GM19025 (cell line): ENCODE results near the gene SPACA4.

Experiments used
- ATAC-seq: cut with Tn5 transposase; IDR thresholded peaks from one replicate; pipeline ENCODE4 v1.9.1; 2021; ENCODE audit warnings: mild to moderate bottlenecking, low read depth, moderate library complexity; ENCODE audit not compliant: unreplicated experiment

Gene SPACA4

GRCh38 chr19:48632692-48633147 is 26.2 kb downstream of the SPACA4 start:
- ATAC-seq, result no peak

- ATAC-seq, result no peak
Observed at GRCh38 chr19:48633148-48634035, 26.9 kb downstream of the SPACA4 start.

GRCh38 chr19:48634036-48634342 is 27.4 kb downstream of the SPACA4 start:
- no peak for ATAC-seq

- peak; percentile 29 for ATAC-seq
Observed at GRCh38 chr19:48634424-48635262, 28.1 kb downstream of the SPACA4 start.

GRCh38 chr19:48635263-48635965 is 28.9 kb downstream of the SPACA4 start:
- ATAC-seq, result no peak

- no peak for ATAC-seq
Observed at GRCh38 chr19:48635966-48636858, 29.7 kb downstream of the SPACA4 start.

GRCh38 chr19:48636859-48637448 is 30.4 kb downstream of the SPACA4 start, which contains the start of gene DBP:
TSS of gene DBP (minus strand) at chr19:48637379. CDS start at chr19:48636994, 385 bp downstream.
- ATAC-seq, result no peak

GRCh38 chr19:48637449-48637947 is 31.0 kb downstream of the SPACA4 start:
- ATAC-seq, result peak; percentile 74

GRCh38 chr19:48637948-48638830 is 31.6 kb downstream of the SPACA4 start:
- ATAC-seq, result no peak

- ATAC-seq, result no peak
Observed at GRCh38 chr19:48638831-48639381, 32.4 kb downstream of the SPACA4 start.

- no peak for ATAC-seq
Observed at GRCh38 chr19:48639483-48640375, 33.2 kb downstream of the SPACA4 start.

- no peak for ATAC-seq
Observed at GRCh38 chr19:48641850-48642249, 35.3 kb downstream of the SPACA4 start.

- ATAC-seq, result no peak
Observed at GRCh38 chr19:48642862-48643261, 36.3 kb downstream of the SPACA4 start.

- ATAC-seq, result no peak
Observed at GRCh38 chr19:48644355-48644754, 37.8 kb downstream of the SPACA4 start.

GRCh38 chr19:48644839-48645619 is 38.5 kb downstream of the SPACA4 start:
- no peak for ATAC-seq

GRCh38 chr19:48645620-48646000 is 39.1 kb downstream of the SPACA4 start:
- no peak for ATAC-seq
